ENCODE measurements around the gene GPR151.

DNA sequence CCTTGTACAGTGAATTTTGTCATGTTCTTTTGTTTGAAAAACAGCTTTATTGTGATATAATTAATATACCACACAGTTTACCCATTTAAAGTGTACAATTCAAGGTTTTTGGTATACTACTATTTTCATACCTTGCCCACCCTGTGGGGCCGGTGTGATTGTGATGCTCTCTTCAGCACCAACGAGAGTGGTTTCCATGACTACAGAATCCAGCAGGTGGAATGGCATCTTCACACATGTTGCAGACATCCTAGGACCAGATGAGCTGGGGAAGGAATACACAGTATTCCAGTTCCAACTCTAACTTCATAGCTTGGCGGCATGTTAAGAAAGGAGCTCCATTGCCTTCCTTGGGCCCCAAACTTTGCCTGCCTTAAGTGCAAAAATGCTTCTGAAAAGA, 7.7 kb upstream of the GPR151 start:
- TF ChIP-seq, protein P1, sequence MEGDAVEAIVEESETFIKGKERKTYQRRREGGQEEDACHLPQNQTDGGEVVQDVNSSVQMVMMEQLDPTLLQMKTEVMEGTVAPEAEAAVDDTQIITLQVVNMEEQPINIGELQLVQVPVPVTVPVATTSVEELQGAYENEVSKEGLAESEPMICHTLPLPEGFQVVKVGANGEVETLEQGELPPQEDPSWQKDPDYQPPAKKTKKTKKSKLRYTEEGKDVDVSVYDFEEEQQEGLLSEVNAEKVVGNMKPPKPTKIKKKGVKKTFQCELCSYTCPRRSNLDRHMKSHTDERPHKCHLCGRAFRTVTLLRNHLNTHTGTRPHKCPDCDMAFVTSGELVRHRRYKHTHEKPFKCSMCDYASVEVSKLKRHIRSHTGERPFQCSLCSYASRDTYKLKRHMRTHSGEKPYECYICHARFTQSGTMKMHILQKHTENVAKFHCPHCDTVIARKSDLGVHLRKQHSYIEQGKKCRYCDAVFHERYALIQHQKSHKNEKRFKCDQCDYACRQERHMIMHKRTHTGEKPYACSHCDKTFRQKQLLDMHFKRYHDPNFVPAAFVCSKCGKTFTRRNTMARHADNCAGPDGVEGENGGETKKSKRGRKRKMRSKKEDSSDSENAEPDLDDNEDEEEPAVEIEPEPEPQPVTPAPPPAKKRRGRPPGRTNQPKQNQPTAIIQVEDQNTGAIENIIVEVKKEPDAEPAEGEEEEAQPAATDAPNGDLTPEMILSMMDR (IDR thresholded peaks at IDR 0.05), result no peak
- TF ChIP-seq POLR2AphosphoS5 (IDR thresholded peaks at IDR 0.05; ENCODE audit: low read depth, low read length) (no peak), TCF7L2 (IDR thresholded peaks at IDR 0.05; ENCODE audit: low read depth, low read length) (no peak), SIN3A (IDR thresholded peaks at IDR 0.05; ENCODE audit: borderline replicate concordance, insufficient read depth, low read depth, low read length) (no peak)
- TF ChIP-seq, protein P2, sequence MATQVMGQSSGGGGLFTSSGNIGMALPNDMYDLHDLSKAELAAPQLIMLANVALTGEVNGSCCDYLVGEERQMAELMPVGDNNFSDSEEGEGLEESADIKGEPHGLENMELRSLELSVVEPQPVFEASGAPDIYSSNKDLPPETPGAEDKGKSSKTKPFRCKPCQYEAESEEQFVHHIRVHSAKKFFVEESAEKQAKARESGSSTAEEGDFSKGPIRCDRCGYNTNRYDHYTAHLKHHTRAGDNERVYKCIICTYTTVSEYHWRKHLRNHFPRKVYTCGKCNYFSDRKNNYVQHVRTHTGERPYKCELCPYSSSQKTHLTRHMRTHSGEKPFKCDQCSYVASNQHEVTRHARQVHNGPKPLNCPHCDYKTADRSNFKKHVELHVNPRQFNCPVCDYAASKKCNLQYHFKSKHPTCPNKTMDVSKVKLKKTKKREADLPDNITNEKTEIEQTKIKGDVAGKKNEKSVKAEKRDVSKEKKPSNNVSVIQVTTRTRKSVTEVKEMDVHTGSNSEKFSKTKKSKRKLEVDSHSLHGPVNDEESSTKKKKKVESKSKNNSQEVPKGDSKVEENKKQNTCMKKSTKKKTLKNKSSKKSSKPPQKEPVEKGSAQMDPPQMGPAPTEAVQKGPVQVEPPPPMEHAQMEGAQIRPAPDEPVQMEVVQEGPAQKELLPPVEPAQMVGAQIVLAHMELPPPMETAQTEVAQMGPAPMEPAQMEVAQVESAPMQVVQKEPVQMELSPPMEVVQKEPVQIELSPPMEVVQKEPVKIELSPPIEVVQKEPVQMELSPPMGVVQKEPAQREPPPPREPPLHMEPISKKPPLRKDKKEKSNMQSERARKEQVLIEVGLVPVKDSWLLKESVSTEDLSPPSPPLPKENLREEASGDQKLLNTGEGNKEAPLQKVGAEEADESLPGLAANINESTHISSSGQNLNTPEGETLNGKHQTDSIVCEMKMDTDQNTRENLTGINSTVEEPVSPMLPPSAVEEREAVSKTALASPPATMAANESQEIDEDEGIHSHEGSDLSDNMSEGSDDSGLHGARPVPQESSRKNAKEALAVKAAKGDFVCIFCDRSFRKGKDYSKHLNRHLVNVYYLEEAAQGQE (IDR thresholded peaks at IDR 0.05; ENCODE audit: insufficient read depth in 1 of 2, low read depth in 2 of 2, low read length in 1 of 2), result no peak
